H4 (cell line): ENCODE data around the gene NUTM2B. TPM values are rescaled to one million over a fixed set of nuclear protein-coding genes. Genes with fewer than 3 reads are reported as not detected.
"Not testable (repeated sequence)": the region's sequence is repeated elsewhere in the genome, so short reads cannot be mapped to it uniquely, and the experiment has no call there.

Experiments used
- DNase-seq: peaks from one replicate; pipeline ENCODE4 v3.0.0-alpha.2; 2015; ENCODE audit warnings: low spot score
- total RNA-seq: library from RNA; depleted of rRNA; stranded (reverse); fragments of >200 nt; shearing (Covaris generic); gene quantifications from 2 replicates; pipeline ENCODE4 v1.2.3, GENCODE V29; 2014; rRNA removed

NUTM2B gene
- total RNA-seq, 1 experiment from 2014 or later = 0.99 TPM

DNA sequence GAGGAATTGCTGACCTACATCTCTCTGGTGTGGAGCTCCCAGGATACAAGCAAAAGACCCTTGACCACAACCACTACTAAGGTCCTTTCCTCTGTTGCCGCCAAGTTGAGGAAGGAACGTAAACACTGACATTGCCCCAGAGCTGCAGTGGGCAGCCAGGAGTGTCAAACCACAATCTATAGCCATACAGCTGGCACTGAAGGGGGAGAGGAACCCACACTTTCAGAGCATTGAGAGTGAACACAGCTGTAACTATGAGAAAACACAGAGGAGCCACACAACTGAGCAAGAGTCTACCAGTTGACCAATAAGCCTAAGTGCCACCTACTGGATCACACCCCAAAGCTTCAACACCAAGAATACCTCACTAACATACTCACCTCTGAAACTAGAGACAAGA is 45.5 kb downstream of the NUTM2B start:
- not testable (repeated sequence) for DNase-seq

DNA sequence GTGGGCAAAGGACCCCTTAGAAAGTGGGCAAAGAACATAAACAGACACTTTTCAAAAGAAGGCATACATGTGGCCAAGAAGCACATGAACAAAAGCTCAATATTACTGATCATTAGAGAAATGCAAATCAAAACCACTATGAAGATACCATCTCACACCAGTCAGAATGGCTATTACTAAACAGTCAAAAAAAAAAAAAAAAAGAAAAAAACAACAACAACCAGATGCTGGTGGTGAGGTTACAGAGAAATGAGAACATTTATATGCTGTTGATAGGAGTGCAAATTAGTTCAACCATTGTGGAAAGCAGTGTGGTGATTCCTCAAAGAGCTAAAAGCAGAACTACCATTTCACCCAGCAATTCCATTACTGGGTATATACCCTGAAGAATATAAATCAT is 50.6 kb downstream of the NUTM2B start:
- DNase-seq = not testable (repeated sequence)

DNA sequence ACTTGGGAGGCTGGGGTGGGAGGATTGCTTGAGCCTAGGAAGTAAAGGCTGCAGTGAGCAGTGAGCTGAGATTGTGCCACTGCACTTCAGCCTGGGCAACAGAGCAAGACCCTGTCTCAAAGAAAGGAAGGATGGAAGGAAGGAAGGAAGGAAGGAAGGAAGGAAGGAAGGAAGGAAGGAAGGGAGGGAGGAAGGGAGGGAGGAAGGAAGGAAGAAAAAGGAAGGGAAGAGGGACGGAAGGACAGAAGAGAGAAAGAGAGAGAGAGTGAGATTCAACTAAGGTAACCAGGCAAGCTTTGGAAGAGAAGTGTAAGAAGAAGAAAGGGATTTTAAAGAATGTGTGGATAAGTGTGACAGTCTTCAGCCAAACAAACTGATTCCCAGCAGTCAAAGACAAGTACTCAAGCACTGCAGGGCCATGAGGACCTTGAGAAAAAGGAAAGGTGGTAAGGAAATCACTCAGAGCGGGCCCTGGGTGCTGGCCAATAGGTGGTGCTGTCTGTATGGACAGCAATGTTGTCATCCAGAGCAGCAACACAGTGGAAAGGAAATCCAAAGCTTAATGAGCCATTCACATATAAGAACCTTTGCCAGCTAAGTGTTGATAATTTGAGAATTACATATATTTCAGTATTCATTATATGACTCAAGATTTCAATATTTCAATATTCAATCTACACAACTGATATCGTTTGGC is 55.4 kb downstream of the NUTM2B start:
- DNase-seq = peak; percentile 3

Other genes starting within 250 kb of the NUTM2B start
- 0.68 and 0.81 TPM in 2 replicates for gene EIF5AL1, start 190.7 kb upstream of the NUTM2B start, total RNA-seq
- not detected in 2 replicates for gene SFTPA2, start 142.8 kb upstream of the NUTM2B start, total RNA-seq
- gene SFTPA1, start 92.3 kb upstream of the NUTM2B start, total RNA-seq = not detected in 2 replicates
- gene NUTM2E, start 123.5 kb downstream of the NUTM2B start, total RNA-seq = not detected in 2 replicates
- not detected in 2 replicates for gene SFTPD, start 245.9 kb downstream of the NUTM2B start, total RNA-seq